Umbilical cord (tissue), 2 donors: ENCODE data around the gene STK4. TPM values are rescaled to one million over a fixed set of nuclear protein-coding genes. Genes with fewer than 3 reads are reported as not detected.

Source experiments
- DNase-seq: peaks from one replicate; pipeline ENCODE4 v3.0.0-alpha.2; 2015; ENCODE audit warnings: low spot score
- total RNA-seq: library from RNA; depleted of rRNA; stranded (reverse); fragments of >200 nt; gene quantifications from one replicate; pipeline ENCODE4 v1.2.3, GENCODE V29; 2014; ENCODE audit warnings: low replicate concordance; ENCODE audit not compliant: insufficient read depth

STK4 gene
- total RNA-seq, result 34.4 TPM

- DNase-seq, result peak; percentile 95
These were observed at the start of gene STK4 for GRCh38 chr20:44966030-44966961. Gene STK4, plus strand, starts transcription at chr20:44966512. Its CDS starts 57 bp downstream, at chr20:44966569.

DNA sequence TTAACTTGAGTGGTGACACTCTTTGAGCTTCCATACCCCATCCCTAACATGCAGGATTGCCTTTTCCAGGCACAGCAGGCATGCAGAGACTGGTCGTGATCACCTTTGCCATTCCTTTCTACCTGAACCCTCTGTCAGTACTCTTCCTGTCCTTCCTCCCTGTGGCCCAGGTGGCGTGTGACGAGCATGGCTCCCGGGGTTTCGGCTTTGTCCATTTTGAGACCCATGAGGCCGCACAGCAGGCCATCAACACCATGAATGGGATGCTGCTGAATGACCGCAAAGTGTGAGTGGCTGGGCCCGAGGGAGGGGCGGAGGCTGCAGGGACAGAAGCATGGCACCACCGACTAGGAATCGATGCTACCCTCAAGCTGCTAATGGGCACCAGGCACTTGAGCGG is 49.7 kb upstream of the STK4 start:
- DNase-seq, result no peak

GRCh38 chr20:44917399-44917798 is 48.9 kb upstream of the STK4 start:
- no peak for DNase-seq

- no peak for DNase-seq
These were observed 48.0 kb upstream of the STK4 start for GRCh38 chr20:44918342-44918741.

DNA sequence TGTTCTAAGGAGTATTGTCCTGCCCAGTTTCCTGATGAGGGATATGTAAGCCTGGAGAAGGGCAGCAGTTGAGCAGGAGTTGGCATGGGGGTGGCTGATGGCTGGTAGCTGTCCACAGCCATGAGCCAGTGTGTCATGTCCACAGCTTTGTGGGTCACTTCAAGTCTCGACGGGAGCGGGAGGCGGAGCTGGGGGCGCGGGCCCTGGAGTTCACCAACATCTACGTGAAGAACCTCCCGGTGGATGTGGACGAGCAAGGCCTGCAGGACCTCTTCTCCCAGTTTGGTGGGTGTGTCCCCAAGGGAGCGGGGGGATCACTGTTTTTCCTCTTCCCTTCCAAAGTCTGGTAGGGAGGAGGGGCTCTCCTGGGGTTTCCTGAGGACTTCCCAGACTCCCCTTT is 47.6 kb upstream of the STK4 start:
- no peak for DNase-seq

- DNase-seq, result no peak
These were observed 44.9 kb upstream of the STK4 start for GRCh38 chr20:44921447-44921846.

DNA sequence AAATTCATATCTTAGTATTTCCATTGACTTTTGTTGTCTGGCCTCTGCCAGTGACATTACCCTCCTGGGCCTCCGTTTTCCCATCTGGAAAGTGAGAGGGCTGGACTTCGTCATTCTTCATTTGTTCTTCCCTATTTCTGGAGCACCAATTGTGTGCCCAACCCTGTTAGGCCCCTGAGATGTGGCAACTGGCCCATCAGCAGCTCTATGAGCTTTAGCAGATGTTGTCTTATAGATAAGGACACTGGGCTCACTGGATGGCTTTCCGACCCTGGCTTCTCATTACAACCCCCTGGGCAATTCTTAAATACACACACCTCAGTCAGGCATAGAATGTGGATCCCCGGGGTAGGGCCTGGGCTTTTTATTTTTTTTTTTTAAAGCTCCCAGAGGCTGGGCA is 41.8 kb upstream of the STK4 start:
- DNase-seq, result peak; percentile 6

GRCh38 chr20:44928595-44928994 is 37.7 kb upstream of the STK4 start:
- DNase-seq, result no peak

- DNase-seq, result no peak
These were observed 35.7 kb upstream of the STK4 start for GRCh38 chr20:44930517-44931168.

GRCh38 chr20:44931911-44932310 is 34.4 kb upstream of the STK4 start:
- no peak for DNase-seq

DNA sequence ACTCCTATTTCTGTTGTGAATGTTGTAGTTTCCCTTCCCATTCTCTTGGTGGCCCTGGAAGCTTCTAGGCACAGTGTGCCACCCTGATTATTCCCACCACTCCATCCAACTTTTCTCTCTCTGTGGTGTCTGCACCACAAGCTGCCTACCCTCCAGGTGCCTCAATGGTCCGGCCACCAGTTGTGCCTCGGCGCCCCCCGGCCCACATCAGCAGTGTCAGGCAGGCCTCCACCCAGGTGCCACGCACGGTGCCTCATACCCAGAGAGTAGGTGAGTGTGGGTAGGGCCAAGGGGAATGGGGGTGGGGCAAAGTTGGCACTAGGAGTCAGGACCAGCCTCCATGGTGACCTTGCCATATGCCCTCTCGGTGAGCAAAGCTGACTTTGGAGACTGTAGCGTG is 33.4 kb upstream of the STK4 start:
- DNase-seq, result no peak

DNA sequence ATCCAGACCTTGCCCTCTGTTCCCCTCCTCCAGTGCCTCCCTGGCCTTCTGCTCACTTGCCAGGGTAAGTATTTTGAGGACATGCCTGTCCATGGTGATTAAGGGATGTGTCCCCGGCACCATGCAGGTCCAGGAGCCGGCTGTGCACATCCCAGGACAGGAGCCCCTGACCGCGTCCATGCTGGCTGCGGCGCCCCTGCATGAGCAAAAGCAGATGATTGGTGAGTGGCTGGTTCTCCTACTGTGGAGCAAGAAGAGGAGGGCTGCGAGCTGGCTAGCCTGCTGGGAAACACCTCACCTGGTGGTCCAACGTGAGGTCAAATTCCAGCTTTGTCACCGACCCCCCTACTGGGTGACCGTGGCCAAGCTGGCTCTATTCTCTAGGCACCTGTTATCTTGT is 29.8 kb upstream of the STK4 start:
- no peak for DNase-seq

GRCh38 chr20:44938637-44939036 is 27.7 kb upstream of the STK4 start:
- DNase-seq, result no peak

GRCh38 chr20:44941120-44941691 is 25.1 kb upstream of the STK4 start:
- DNase-seq, result no peak

DNA sequence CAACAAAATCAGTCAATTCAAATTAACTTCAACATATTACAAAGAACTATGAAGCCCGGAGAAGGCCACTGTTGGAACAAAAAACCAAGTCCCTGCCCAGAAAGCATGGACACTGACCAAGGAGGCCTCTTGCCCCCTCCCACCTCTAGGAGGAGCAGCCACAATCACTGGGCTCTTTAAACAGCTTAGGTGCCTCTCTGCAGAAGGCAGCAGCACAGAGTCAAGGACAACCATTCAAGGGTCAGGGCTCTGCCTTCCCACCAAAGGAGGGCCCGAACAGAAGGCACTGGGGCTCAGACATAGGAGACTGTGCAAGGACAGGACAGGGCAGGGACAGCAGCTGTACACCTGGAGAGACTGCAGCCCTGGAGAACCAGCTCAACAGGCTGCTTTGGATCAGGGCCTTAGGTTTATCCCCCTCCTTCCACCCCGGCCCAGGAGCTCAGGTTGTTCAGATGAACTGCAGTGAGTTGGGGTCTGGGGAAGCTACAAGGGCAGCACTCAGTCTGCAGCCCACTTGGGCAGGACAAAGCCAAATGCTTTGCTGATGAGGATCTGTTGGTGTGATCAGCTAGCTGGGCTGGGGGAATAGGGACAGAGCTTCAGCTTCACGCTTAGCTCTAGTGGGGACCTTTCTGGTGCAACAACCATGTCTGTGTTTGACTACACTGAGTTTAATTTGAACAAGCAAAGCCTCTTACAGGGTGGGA is 23.9 kb upstream of the STK4 start:
- DNase-seq, result no peak

GRCh38 chr20:44943828-44944227 is 22.5 kb upstream of the STK4 start:
- DNase-seq, result no peak

DNA sequence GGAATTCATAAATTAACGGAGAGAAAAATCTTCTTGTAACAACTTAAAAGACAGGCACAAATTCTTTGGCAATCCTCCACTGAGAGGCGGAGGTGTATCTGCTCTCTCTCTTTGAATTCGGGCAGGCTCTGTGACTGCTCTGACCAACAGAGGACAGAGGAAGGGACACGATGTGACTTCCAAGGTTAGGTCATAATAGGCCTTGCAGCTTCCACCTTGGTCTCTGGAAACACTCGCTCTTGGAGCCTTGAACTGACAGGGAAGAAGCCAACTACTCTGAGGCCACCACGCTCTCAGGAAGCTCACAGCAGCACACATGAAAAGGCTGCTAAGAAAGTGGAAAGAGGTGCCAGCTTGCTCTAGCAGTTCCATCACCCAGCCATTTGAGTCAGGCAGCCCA is 21.1 kb upstream of the STK4 start:
- DNase-seq, result no peak

DNA sequence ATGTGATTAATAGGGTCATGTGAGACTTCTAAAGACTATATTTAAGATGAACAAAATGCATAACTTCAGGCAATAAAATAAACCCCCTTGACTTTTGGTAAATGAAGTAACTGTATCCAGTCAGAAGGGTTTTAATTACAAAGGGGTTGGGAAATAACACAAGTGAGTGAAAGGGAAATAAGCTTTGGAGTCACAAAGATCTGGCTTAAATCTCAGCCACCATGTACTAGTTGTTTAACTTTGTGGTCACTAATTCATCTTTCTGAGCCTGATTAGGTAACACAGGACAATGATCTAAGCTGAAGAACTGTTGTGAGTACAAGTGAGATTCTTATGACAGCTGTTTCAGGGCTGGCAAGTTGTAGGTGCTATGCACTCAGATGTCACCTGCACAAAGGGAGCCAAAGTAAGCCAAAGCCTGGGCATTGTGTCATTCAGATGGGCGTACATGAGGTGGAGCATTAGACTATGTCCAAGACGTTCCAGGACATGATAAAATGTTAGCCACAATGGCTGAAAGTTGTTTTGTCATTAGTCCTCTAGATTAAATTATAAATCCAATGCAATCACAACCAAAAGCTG is 19.9 kb upstream of the STK4 start:
- no peak for DNase-seq

DNA sequence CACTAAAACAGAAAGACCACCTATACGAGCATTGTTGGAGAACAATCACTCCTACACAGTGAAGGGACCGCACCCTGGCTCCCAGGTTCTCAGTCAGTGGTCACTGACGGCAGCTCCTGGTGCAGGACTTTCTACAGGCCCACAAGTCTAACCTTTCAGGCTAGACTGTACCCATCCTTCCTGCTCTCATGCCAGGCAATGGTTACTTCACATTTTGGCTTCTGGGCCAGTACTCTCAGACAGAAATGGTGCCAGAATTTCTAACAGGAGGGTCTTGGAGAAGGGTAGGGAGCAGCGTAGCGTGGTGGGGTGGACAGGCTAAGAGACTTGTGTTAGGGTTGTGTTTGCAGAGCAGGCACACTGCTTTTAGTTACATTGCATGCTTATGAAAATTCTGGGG is 18.2 kb upstream of the STK4 start:
- no peak for DNase-seq

- no peak for DNase-seq
These were observed 17.8 kb upstream of the STK4 start for GRCh38 chr20:44948513-44948912.

GRCh38 chr20:44950368-44950767 is 15.9 kb upstream of the STK4 start:
- DNase-seq, result no peak

DNA sequence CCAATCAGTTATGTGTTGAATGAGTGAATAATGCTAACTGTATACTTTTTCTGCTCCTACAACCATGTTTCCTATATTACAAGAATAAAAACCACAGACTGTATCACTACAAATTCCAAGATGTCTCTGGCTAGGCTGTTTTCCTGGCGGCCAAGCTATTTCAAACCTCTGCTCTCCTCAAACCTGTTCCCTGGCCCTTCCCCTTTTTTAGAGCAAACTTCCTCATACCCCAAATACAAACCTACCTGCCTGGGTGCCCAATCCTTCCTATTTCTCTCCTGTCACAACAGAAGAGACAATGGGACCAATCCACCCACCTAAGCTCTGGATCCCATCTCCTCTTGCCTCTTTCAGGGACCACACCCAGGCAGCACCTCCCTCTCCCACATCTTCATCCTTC is 13.6 kb upstream of the STK4 start:
- no peak for DNase-seq
